Heart left ventricle (tissue), 16 donors: Measurements from ENCODE around the gene CLDN6. TPM values are rescaled to one million over a fixed set of nuclear protein-coding genes. Genes with fewer than 3 reads are reported as not detected.
"Not testable (repeated sequence)": the region's sequence is repeated elsewhere in the genome, so short reads cannot be mapped to it uniquely, and the experiment has no call there.

Experiments used
- ATAC-seq, 4 donors: fragments of 200-7000 bp; cut with Tn5 transposase; one replicate each; pipeline ENCODE4 v1.9.1; 2020 to 2022; ENCODE audit warnings: moderate library complexity in 4 of 4, mild to moderate bottlenecking in 3 of 4, moderate number of reproducible peaks in 1 of 4
- DNase-seq, 5 donors: peaks; one replicate each; pipeline ENCODE4 v3.0.0-alpha.2; 2020
- H3K27ac ChIP-seq, 12 donors: fragments of 200-600 bp; sonication (generic) in 4 of 12; one replicate each; pipeline versions ENCODE4 v1.5.0 to v1.8.0; 2016 to 2022; ENCODE audit warnings: mild to moderate bottlenecking in 2 of 12
- H3K27me3 ChIP-seq, 9 donors: fragments of 200-600 bp; sonication (generic) in 2 of 9; one replicate each; pipeline versions ENCODE4 v1.5.1 to v1.8.0; 2016 to 2022; ENCODE audit warnings: mild to moderate bottlenecking in 3 of 9
- H3K36me3 ChIP-seq, 9 donors: fragments of 200-600 bp; sonication (generic) in 2 of 9; one replicate each; pipeline versions ENCODE4 v1.5.0 to v1.8.0; 2018 to 2022; ENCODE audit warnings: mild to moderate bottlenecking in 2 of 9
- H3K4me1 ChIP-seq, 12 donors: fragments of 200-600 bp; sonication (generic) in 4 of 12; one replicate each; pipeline versions ENCODE4 v1.5.0 to v1.8.0; 2016 to 2022; ENCODE audit warnings: mild to moderate bottlenecking in 3 of 12
- H3K4me3 ChIP-seq, 12 donors: fragments of 200-600 bp; sonication (generic) in 4 of 12; one replicate each; pipeline versions ENCODE4 v1.5.0 to v1.8.0; 2017 to 2022; ENCODE audit warnings: mild to moderate bottlenecking in 9 of 12, moderate library complexity in 4 of 12
- H3K9me3 ChIP-seq, 12 donors: fragments of 200-600 bp; sonication (generic) in 4 of 12; one replicate each; pipeline versions ENCODE4 v1.5.0 to v1.8.0; 2016 to 2022; ENCODE audit warnings: mild to moderate bottlenecking in 1 of 12
- CTCF ChIP-seq, 12 donors: fragments of 200-600 bp; sonication (generic) in 4 of 12; IDR thresholded peaks; one replicate each; pipeline versions ENCODE4 v1.5.0 to v1.8.0; 2018 to 2022; ENCODE audit warnings: antibody characterized with exemption in 12 of 12, mild to moderate bottlenecking in 5 of 12
- POLR2A ChIP-seq, 2 donors: fragments of 450-650 bp; IDR thresholded peaks; one replicate each; pipeline ENCODE4 v1.6.1; 2017; ENCODE audit warnings: antibody characterized with exemption in 2 of 2, mild to moderate bottlenecking in 2 of 2, moderate library complexity in 2 of 2
- WGBS, 4 donors: extraction: QIAGEN DNeasy Blood & Tissue Kit in 2 of 4; methylation state at CpG; one replicate each; pipeline versions ENCODE4 v1.1.5 to v1.1.7; 2013 to 2018; 5-methylcytosine and 5-hydroxymethylcytosine counted together
- intact Hi-C, 10 donors: fragments of 100-400 bp; cut with DNase I; formaldehyde crosslinking; loops; one replicate each; pipeline versions ENCODE4 v1.11.1 to v1.14.2; 2022
- polyA plus RNA-seq, 2 donors: library from polyadenylated mRNA; stranded (reverse); fragments of 200-250 nt; gene quantifications; one replicate each; pipeline ENCODE4 v1.2.3, GENCODE V29; 2013
- total RNA-seq, 9 donors: library from RNA; depleted of rRNA in 2 of 9; stranded (reverse); fragments of >200 nt in 2 of 9; fragmentation: NEBNext Ultra II Directional in 3 of 9; extraction: Animal tissue kit (Norgen Biotek cat#: 25700) in 3 of 9; gene quantifications; one replicate each; pipeline versions ENCODE4 v1.1.0 to v1.2.4, GENCODE V29; 2016 to 2023
- donor health status: ischemic (EF 13 %, LVEDD 7.1; RV severe dilation, severe dysfunction).
- donor health status: healthy with polysubstance abuse.
- donor health status: DM: no; HTN: yes; CAD: no.
- donor health status: DM: no; HTN: no; CAD: no.
- donor health status: ischemic (EF 25% LVEDD 6.9; RV normal size, moderate dysfunction).
- donor health status: ischemic (EF 25% LVEDD 5.7; RV mildly dilated, moderate dysfunction).
- donor health status: healthy.
- donor health status: DM: yes; HTN: yes; CAD: no.
- donor health status: ischemic (EF 35%, LVEDD 5.7; RV mildly dilated, moderate dysfunction).
- donor health status: nonischemic (EF 11% LVEDD 7.7; RV severe dilation, severe dysfunction).
- donor health status: DM: yes; HTN: yes; CAD: no.
- donor health status: PGD.
- donor health status: ischemic (EF 29% LVEDD 5.4; RV normal size, mild dysfunction).
- donor health status: nonischemic (EF 23%, LVEDD 6.1; RV moderate dilation, normal function).

CLDN6 gene
- total and polyA plus RNA-seq, 11 donors, result 0.04 TPM; not detected in 10

- H3K27ac ChIP-seq, result peak overlapping the region in 11 of 12 donors; percentile 81 to 92 (median 88)
- H3K27me3 ChIP-seq, result no peaks in the 10 kb centered on the region
- H3K36me3 ChIP-seq, result no peaks in the 10 kb centered on the region
- H3K9me3 ChIP-seq, result no peaks in the 10 kb centered on the region
- DNase-seq, result peak in 4 of 5 donors; percentile 49 to 79 (median 63)
- no peak for TF ChIP-seq POLR2A (IDR thresholded peaks at IDR 0.05)
- TF ChIP-seq CTCF (IDR thresholded peaks at IDR 0.05), result peak in 1 of 12 donors; percentile 6
- WGBS, 4 donors, result 0 to 19% (median 10%) methylated on average over 20 to 77 of the region's 77 CpGs
- intact Hi-C loops, result loop anchor here (1.0 to 10.0 kb wide), 13 partner anchors 28 to 396 kb away; partner anchors contain the start of gene ZNF205 (in 1 of the 10)
- peak overlapping the region; percentile 77 to 99 (median 94) for H3K4me3 ChIP-seq
- peaks cover 0 to 55% (median 19%) of the 10 kb centered on the region in 12 donors for H3K4me1 ChIP-seq
- ATAC-seq, result peak in 3 of 4 donors; percentile 6 to 32 (median 21)
Measured at GRCh38 chr16:3058139-3059030, 40.4 kb upstream of the CLDN6 start.

- Histone ChIP-seq H3K27ac (peak overlapping the region in 1 of 12 donors; percentile 91), H3K4me1 (peaks cover 0 to 52% (median 19%) of the 10 kb centered on the region in 12 donors), H3K9me3 (no peaks in the 10 kb centered on the region), H3K27me3 (no peaks in the 10 kb centered on the region), H3K36me3 (no peaks in the 10 kb centered on the region), H3K4me3 (peak overlapping the region in 8 of 12 donors; percentile 77 to 99 (median 98))
- no peak for TF ChIP-seq POLR2A (IDR thresholded peaks at IDR 0.05)
- no peak for TF ChIP-seq CTCF (IDR thresholded peaks at IDR 0.05)
- ATAC-seq (no peak), DNase-seq (no peak)
- WGBS, 4 donors, result 92 to 94% (median 93%) methylated on average over 17 to 22 of the region's 22 CpGs
- intact Hi-C loops, result loop anchor here (2.0 to 10.0 kb wide), 10 partner anchors 29 to 397 kb away; partner anchors contain the start of gene ZNF205 (in 1 of the 10)
Measured at GRCh38 chr16:3057181-3058138, 39.5 kb upstream of the CLDN6 start.

- TF ChIP-seq CTCF (IDR thresholded peaks at IDR 0.05), result no peak
- TF ChIP-seq POLR2A (IDR thresholded peaks at IDR 0.05), result no peak
- Histone ChIP-seq H3K27me3 (no peaks in the 10 kb centered on the region), H3K9me3 (no peaks in the 10 kb centered on the region), H3K4me3 (no peak overlapping the region), H3K4me1 (peaks cover 0 to 49% (median 19%) of the 10 kb centered on the region in 12 donors), H3K27ac (no peak overlapping the region), H3K36me3 (no peaks in the 10 kb centered on the region)
- ATAC-seq (no peak), DNase-seq (no peak)
- intact Hi-C loops, result loop anchor here in 7 of 10 donors (5.0 to 10.0 kb wide), 6 partner anchors 46 to 398 kb away; partner anchors contain the start of gene ZNF205 (in 1 of the 7)
- WGBS, 4 donors, result 87 to 91% (median 90%) methylated on average over 19 of the region's 19 CpGs
Measured at GRCh38 chr16:3056336-3057180, 38.6 kb upstream of the CLDN6 start.

GRCh38 chr16:3055734-3056115 lies 37.7 kb upstream of the CLDN6 start:
- Histone ChIP-seq H3K4me3 (peak overlapping the region in 1 of 12 donors; percentile 5), H3K27ac (peak overlapping the region in 1 of 12 donors; percentile 67), H3K4me1 (peaks cover 0 to 45% (median 19%) of the 10 kb centered on the region in 12 donors)
- H3K9me3 ChIP-seq, ATAC-seq, DNase-seq, H3K27me3 ChIP-seq, H3K36me3 ChIP-seq: not testable (repeated sequence)
- WGBS, 4 donors, result 53 to 81% (median 66%) methylated on average over 9 of the region's 9 CpGs
- intact Hi-C loops, result loop anchor here in 7 of 10 donors (5.0 to 10.0 kb wide), 6 partner anchors 47 to 399 kb away; partner anchors contain the start of gene ZNF205 (in 1 of the 7)
